IMR-90 (cell line): ENCODE results near the gene HOXD8. TPM values are rescaled to one million over a fixed set of nuclear protein-coding genes. Genes with fewer than 3 reads are reported as not detected.

Experiments used
- ATAC-seq: fragments of 200-7000 bp; cut with Tn5 transposase; 2 replicates; pipeline ENCODE4 v1.9.1; 2020; ENCODE audit warnings: low read depth, mild to moderate bottlenecking, moderate library complexity
- BruUV-seq: library from RNA; stranded (reverse); fragments of 400-500 nt; replicated peaks from 2 replicates; lab custom pipeline; 2021; lab: Mats Ljungman, UMichigan
- CTCF ChIA-PET: fragments of 300-600 bp; formaldehyde crosslinking; extraction: SDS; loops from one replicate; lab custom pipeline; 2021; ENCODE audit warnings: antibody characterized with exemption; lab: Yijun Ruan, JAX
- POLR2A ChIA-PET: fragments of 300-600 bp; sonication (Branson Sonifier 250); formaldehyde crosslinking; loops from one replicate; lab custom pipeline; 2022; ENCODE audit warnings: antibody characterized with exemption; ENCODE audit not compliant: unreplicated experiment; lab: Charles Lee
- DNase-seq: peaks from one replicate; pipeline ENCODE4 v3.0.0; 2013
- H2AFZ ChIP-seq: replicated peaks from 2 replicates; pipeline ENCODE3; 2013; ENCODE audit warnings: low read length, mild to moderate bottlenecking; ENCODE audit not compliant: poor library complexity
- H2AK5ac ChIP-seq: 2 replicates; pipeline ENCODE4 v1.6.1; 2013; ENCODE audit warnings: low read depth, low read length, inconsistent platforms
- H2AK9ac ChIP-seq: replicated peaks from 2 replicates; pipeline ENCODE3; 2013; ENCODE audit warnings: mild to moderate bottlenecking, low read depth, low read length, moderate library complexity; ENCODE audit not compliant: poor library complexity
- H2BK120ac ChIP-seq: 2 replicates; pipeline ENCODE4 v1.6.1; 2013; ENCODE audit warnings: low read depth, low read length, inconsistent platforms
- H2BK15ac ChIP-seq: 3 replicates; pipeline ENCODE4 v1.6.1; 2013; ENCODE audit warnings: low read depth, low read length, inconsistent platforms
- H2BK20ac ChIP-seq: 2 replicates; pipeline ENCODE4 v1.6.1; 2013; ENCODE audit warnings: low read depth, mild to moderate bottlenecking, inconsistent platforms, low read length, moderate library complexity
- H2BK5ac ChIP-seq: 2 replicates; pipeline ENCODE4 v1.6.1; 2013; ENCODE audit warnings: mild to moderate bottlenecking, low read depth, low read length, inconsistent platforms; ENCODE audit not compliant: poor library complexity, severe bottlenecking
- H3K14ac ChIP-seq: replicated peaks from 2 replicates; pipeline ENCODE4 v1.6.1; 2013; ENCODE audit warnings: low read depth, low read length, inconsistent platforms
- H3K18ac ChIP-seq: 2 replicates; pipeline ENCODE4 v1.6.1; 2013; ENCODE audit warnings: low read depth, low read length, control low read depth
- H3K23ac ChIP-seq: 2 replicates; pipeline ENCODE4 v1.6.1; 2013; ENCODE audit warnings: low read depth, low read length, inconsistent platforms
- H3K27ac ChIP-seq: 2 replicates; pipeline ENCODE4 v1.5.1; 2013; ENCODE audit warnings: mild to moderate bottlenecking, control low read depth, low read length; ENCODE audit not compliant: insufficient read depth
- H3K27me3 ChIP-seq: 2 replicates; pipeline ENCODE4 v1.6.1; 2013; ENCODE audit warnings: low read length; ENCODE audit not compliant: control insufficient read depth, insufficient read depth
- H3K36me3 ChIP-seq: 2 replicates; pipeline ENCODE4 v1.6.1; 2013; ENCODE audit warnings: low read length, mixed read lengths; ENCODE audit not compliant: control insufficient read depth, insufficient read depth
- H3K4ac ChIP-seq: 2 replicates; pipeline ENCODE4 v1.6.1; 2013; ENCODE audit warnings: low read depth, low read length, inconsistent platforms
- H3K4me1 ChIP-seq: 2 replicates; pipeline ENCODE4 v1.6.1; 2013; ENCODE audit warnings: low read length, mixed read lengths; ENCODE audit not compliant: control insufficient read depth, insufficient read depth
- H3K4me2 ChIP-seq: 2 replicates; pipeline ENCODE4 v1.6.1; 2013; ENCODE audit warnings: low read depth, mild to moderate bottlenecking, control low read depth, low read length, moderate library complexity
- H3K4me3 ChIP-seq: 2 replicates; pipeline ENCODE4 v1.5.1; 2013; ENCODE audit warnings: low read depth, mild to moderate bottlenecking, control low read depth, low read length, moderate library complexity; ENCODE audit not compliant: insufficient read depth
- H3K56ac ChIP-seq: 2 replicates; pipeline ENCODE4 v1.6.1; 2013; ENCODE audit warnings: low read length, inconsistent platforms; ENCODE audit not compliant: insufficient read depth; ENCODE audit errors: extremely low read depth
- H3K79me1 ChIP-seq, 2 experiments: 2 replicates each; pipeline ENCODE4 v1.6.1; 2013; ENCODE audit warnings: low read length in 2 of 2, inconsistent platforms in 1 of 2, low read depth in 1 of 2
- H3K9ac ChIP-seq: 2 replicates; pipeline ENCODE4 v1.6.1; 2013; ENCODE audit warnings: low read depth, low read length, control low read depth
- H3K9me1 ChIP-seq: 2 replicates; pipeline ENCODE4 v1.6.1; 2013; ENCODE audit warnings: low read length, inconsistent platforms; ENCODE audit not compliant: insufficient read depth
- H3K9me3 ChIP-seq: 2 replicates; pipeline ENCODE4 v1.6.1; 2013; ENCODE audit warnings: low read length; ENCODE audit not compliant: control insufficient read depth, insufficient read depth
- H4K20me1 ChIP-seq: 2 replicates; pipeline ENCODE4 v1.6.1; 2013; ENCODE audit warnings: low read length, inconsistent platforms; ENCODE audit not compliant: insufficient read depth
- H4K5ac ChIP-seq: 2 replicates; pipeline ENCODE4 v1.6.1; 2013; ENCODE audit warnings: mild to moderate bottlenecking, low read depth, low read length, control low read depth
- H4K8ac ChIP-seq, 2 experiments: 2 replicates each; pipeline ENCODE4 v1.6.1; 2013; ENCODE audit warnings: low read depth in 2 of 2, low read length in 2 of 2, control low read depth in 1 of 2, inconsistent platforms in 1 of 2
- H4K91ac ChIP-seq: 2 replicates; pipeline ENCODE4 v1.6.1; 2013; ENCODE audit warnings: low read depth, low read length, inconsistent platforms; ENCODE audit not compliant: insufficient read depth
- BHLHE40 ChIP-seq: fragments of 150-350 bp; IDR thresholded peaks from 2 replicates; pipeline ENCODE4 v1.6.1; 2016; ENCODE audit warnings: mild to moderate bottlenecking, low read depth, low read length
- CEBPB ChIP-seq: IDR thresholded peaks from 2 replicates; pipeline ENCODE4 v1.6.1; 2012; ENCODE audit warnings: low read depth, low read length, improper control_type of control experiment
- CHD1 ChIP-seq: IDR thresholded peaks from 2 replicates; pipeline ENCODE4 v1.6.1; 2012; ENCODE audit warnings: low read depth, low read length, improper control_type of control experiment
- CTCF ChIP-seq: conservative IDR thresholded peaks from 2 replicates; pipeline ENCODE4 v1.5.1; 2012; ENCODE audit warnings: mild to moderate bottlenecking, low read depth, low read length, improper control_type of control experiment
- ELK1 ChIP-seq: fragments of 150-350 bp; IDR thresholded peaks from 2 replicates; pipeline ENCODE4 v1.6.1; 2016; ENCODE audit warnings: low read depth, mild to moderate bottlenecking, low read length, moderate library complexity, borderline replicate concordance
- FOS ChIP-seq: fragments of 150-350 bp; IDR thresholded peaks from 2 replicates; pipeline ENCODE4 v1.6.1; 2016; ENCODE audit warnings: low read depth, low read length
- MAFK ChIP-seq: IDR thresholded peaks from 2 replicates; pipeline ENCODE4 v1.6.1; 2012; ENCODE audit warnings: low read depth, low read length, improper control_type of control experiment
- MXI1 ChIP-seq: IDR thresholded peaks from 2 replicates; pipeline ENCODE4 v1.6.1; 2012; ENCODE audit warnings: low read depth, mild to moderate bottlenecking, low read length, moderate library complexity, borderline replicate concordance
- NFE2L2 ChIP-seq: fragments of 150-350 bp; IDR thresholded peaks from 2 replicates; pipeline ENCODE4 v1.6.1; 2016; ENCODE audit warnings: low read depth, mild to moderate bottlenecking, low read length
- POLR2A ChIP-seq: IDR thresholded peaks from 2 replicates; pipeline ENCODE4 v1.6.1; 2012; ENCODE audit warnings: mild to moderate bottlenecking, low read depth, low read length
- RAD21 ChIP-seq: IDR thresholded peaks from 2 replicates; pipeline ENCODE4 v1.6.1; 2012; ENCODE audit warnings: low read length, improper control_type of control experiment
- RCOR1 ChIP-seq: IDR thresholded peaks from 2 replicates; pipeline ENCODE4 v1.6.1; 2012; ENCODE audit warnings: mild to moderate bottlenecking, low read length, improper control_type of control experiment; ENCODE audit not compliant: insufficient replicate concordance
- SMC3 ChIP-seq: fragments of 150-350 bp; IDR thresholded peaks from 2 replicates; pipeline ENCODE4 v1.6.1; 2016; ENCODE audit warnings: low read depth, mild to moderate bottlenecking, antibody characterized with exemption, low read length, moderate library complexity
- USF2 ChIP-seq: fragments of 150-350 bp; IDR thresholded peaks from 2 replicates; pipeline ENCODE4 v1.6.1; 2017; ENCODE audit warnings: mild to moderate bottlenecking, antibody characterized with exemption, low read length, low read depth
- WGBS, 2 experiments: methylation state at CpG; one replicate each; pipeline versions ENCODE4 v1.1.5 to v1.1.7; 2013; ENCODE audit warnings: missing lambda C conversion rate in 2 of 2; ENCODE audit not compliant: insufficient read length in 1 of 2; ENCODE audit errors: extremely low coverage in 2 of 2; 5-methylcytosine and 5-hydroxymethylcytosine counted together
- dilution Hi-C: fragments of 300-500 bp; cut with HindIII; formaldehyde crosslinking; loops from one replicate; pipeline ENCODE4 v1.14.3; 2018; ENCODE audit warnings: low sequenced_read_pairs; ENCODE audit not compliant: unreplicated experiment
- in situ Hi-C: fragments of 300-500 bp; cut with MboI; formaldehyde crosslinking; loops from 3 replicates; pipeline ENCODE4 v1.14.3; 2019; ENCODE audit warnings: low sequenced_read_pairs, inconsistent platforms, mixed read lengths
- intact Hi-C: fragments of 100-400 bp; cut with micrococcal nuclease; formaldehyde crosslinking; loops from 2 replicates; pipeline ENCODE4 v1.10.0; 2022
- polyA plus RNA-seq, 3 experiments: library from polyadenylated mRNA; depleted of rRNA; stranded (reverse); fragments of >200 nt; gene quantifications; 2 replicates each; pipeline ENCODE4 v1.2.3, GENCODE V29; 2012; ENCODE audit warnings: low replicate concordance in 1 of 3
- total RNA-seq: library from RNA; depleted of rRNA; stranded (reverse); fragments of >200 nt; gene quantifications from 2 replicates; pipeline ENCODE4 v1.2.3, GENCODE V29; 2012

HOXD8 gene
- total and polyA plus RNA-seq, 2 of the 4 experiments (the other 2 are of a cell fraction): not detected

- Histone ChIP-seq H3K9ac (no peak overlapping the region), H2BK15ac (no peak overlapping the region), H3K9me1 (no peaks in the 10 kb centered on the region), H2AFZ (peak overlapping the region; percentile 66), H3K23ac (peak overlapping the region; percentile 51; the same call in 1 of the 2 replicates), H4K91ac (no peak overlapping the region), H3K4me2 (peak overlapping the region; percentile 39; the same call in 1 of the 2 replicates), H3K9me3 (no peaks in the 10 kb centered on the region; the same call in none of the 2 replicates), H2BK5ac (no peak overlapping the region), H3K4ac (no peak overlapping the region), H3K4me1 (no peaks in the 10 kb centered on the region), H2BK20ac (no peak overlapping the region), H3K27me3 (peaks cover 86% of the 10 kb centered on the region), H2AK5ac (no peak overlapping the region), H3K56ac (no peak overlapping the region), H3K79me1 (no peaks in the 10 kb centered on the region), H3K14ac (no peak overlapping the region), H2BK120ac (no peak overlapping the region), H2AK9ac (no peak overlapping the region), H3K18ac (no peak overlapping the region), H4K20me1 (no peaks in the 10 kb centered on the region), H3K4me3 (peak overlapping the region; percentile 7; the same call in 1 of the 2 replicates), H3K36me3 (no peaks in the 10 kb centered on the region), H4K8ac (no peak overlapping the region), H4K5ac (no peak overlapping the region), H3K27ac (no peak overlapping the region)
- dilution Hi-C loops (no loop called here), in situ Hi-C loops (no loop called here), intact Hi-C loops (no loop called here)
- CTCF ChIA-PET: interaction anchor here (1.3 to 1.7 kb wide), 3 partner anchors 9 to 1019 kb away, joined by 3 to 6 read pairs (median 3); no protein-coding TSS in a partner anchor
- BruUV-seq: no TSS peak
- no peak for DNase-seq
- POLR2A ChIA-PET: no interaction called here
- TF ChIP-seq NFE2L2 (no peak), RCOR1 (no peak), POLR2A (no peak), MAFK (no peak), CHD1 (no peak), CEBPB (no peak), RAD21 (no peak), CTCF (no peak), ELK1 (no peak), USF2 (no peak), MXI1 (no peak), BHLHE40 (no peak), FOS (no peak), SMC3 (no peak)
- WGBS, 2 experiments: 0% methylated on average over 44 of the region's 100 CpGs; no CpG with 5 or more reads in 1 of the 2 experiments
- ATAC-seq: peak; percentile 48
These were observed 847 bp downstream of the HOXD8 start for GRCh38 chr2:176130147-176130956.
